Endothelial cell of umbilical vein (primary cell): ENCODE results near the gene NEDD4. TPM values are rescaled to one million over a fixed set of nuclear protein-coding genes. Genes with fewer than 3 reads are reported as not detected.

Source experiments
- BruUV-seq: library from RNA; stranded (reverse); fragments of 400-500 nt; replicated peaks from 2 replicates; lab custom pipeline; 2021; lab: Mats Ljungman, UMichigan
- CTCF ChIA-PET: fragments of 300-600, 350-600 bp; sonication (Branson Sonifier 250); formaldehyde crosslinking; loops from one replicate; lab custom pipeline; 2021; ENCODE audit warnings: antibody characterized with exemption, inconsistent platforms; lab: Charles Lee
- POLR2A ChIA-PET: fragments of 300-600, 350-600 bp; sonication (Branson Sonifier 250); formaldehyde crosslinking; loops from one replicate; lab custom pipeline; 2021; ENCODE audit warnings: antibody characterized with exemption, inconsistent platforms; lab: Charles Lee
- DNase-seq: peaks from one replicate; pipeline ENCODE4 v3.0.0-alpha.2; 2011; ENCODE audit warnings: low read depth, low spot score
- FAIRE-seq: peaks from 2 replicates; lab custom pipeline; 2011; peaks lifted over from hg19 to GRCh38; lab: Jason Lieb, UNC
- H2AFZ ChIP-seq: 2 replicates; pipeline ENCODE4 v1.6.0; 2012; ENCODE audit warnings: low read depth, low read length, control low read depth, inconsistent platforms
- H3K27ac ChIP-seq: 2 replicates; pipeline ENCODE4 v1.5.1; 2011; ENCODE audit warnings: low read depth, mild to moderate bottlenecking, control low read depth, low read length, moderate library complexity; ENCODE audit not compliant: insufficient read depth
- H3K27me3 ChIP-seq, 2 experiments: 2 replicates each; pipeline versions ENCODE4 v1.6.0 to v1.6.1; 2011; ENCODE audit warnings: low read length in 2 of 2, mixed read lengths in 1 of 2; ENCODE audit not compliant: control insufficient read depth in 2 of 2, insufficient read depth in 2 of 2
- H3K36me3 ChIP-seq, 2 experiments: 2 replicates in 1 of 2; 3 replicates in 1 of 2; pipeline ENCODE4 v1.5.1; 2011; ENCODE audit warnings: low read length in 2 of 2, mild to moderate bottlenecking in 1 of 2, moderate library complexity in 1 of 2; ENCODE audit not compliant: control insufficient read depth in 2 of 2, insufficient read depth in 2 of 2; ENCODE audit errors: extremely low read depth in 1 of 2
- H3K4me1 ChIP-seq: 3 replicates; pipeline ENCODE4 v1.5.1; 2011; ENCODE audit warnings: mild to moderate bottlenecking, low read length; ENCODE audit not compliant: control insufficient read depth, insufficient read depth; ENCODE audit errors: extremely low read depth
- H3K4me2 ChIP-seq: 2 replicates; pipeline ENCODE4 v1.6.1; 2011; ENCODE audit warnings: low read length, control low read depth, mixed read lengths; ENCODE audit not compliant: insufficient read depth
- H3K4me3 ChIP-seq, 3 experiments: fragments of 200-600 bp in 1 of 3; sonication (generic), shearing (Covaris generic) in 1 of 3; replicated peaks in 1 of 3; 2 replicates each; pipeline ENCODE4 v1.5.1; 2011 to 2016; ENCODE audit warnings: control low read depth in 3 of 3, low read length in 3 of 3, mild to moderate bottlenecking in 2 of 3, inconsistent platforms in 1 of 3, low read depth in 1 of 3, moderate library complexity in 1 of 3; ENCODE audit not compliant: insufficient read depth in 1 of 3
- H3K79me2 ChIP-seq: 2 replicates; pipeline ENCODE4 v1.6.0; 2012; ENCODE audit warnings: low read length, inconsistent platforms; ENCODE audit not compliant: control insufficient read depth, insufficient read depth
- H3K9ac ChIP-seq: replicated peaks from 2 replicates; pipeline ENCODE3; 2011; ENCODE audit warnings: low read length, control low read depth; ENCODE audit not compliant: insufficient read depth; ENCODE audit errors: extremely low read depth
- H3K9me1 ChIP-seq: replicated peaks from 3 replicates; pipeline ENCODE4 v1.6.0; 2011; ENCODE audit warnings: mild to moderate bottlenecking, low read length; ENCODE audit not compliant: control insufficient read depth, insufficient read depth; ENCODE audit errors: extremely low read depth
- H3K9me3 ChIP-seq: replicated peaks from 2 replicates; pipeline ENCODE4 v1.5.1; 2012; ENCODE audit warnings: low read length, inconsistent platforms; ENCODE audit not compliant: control insufficient read depth, insufficient read depth
- H4K20me1 ChIP-seq: replicated peaks from 2 replicates; pipeline ENCODE3; 2011; ENCODE audit warnings: mild to moderate bottlenecking, low read length; ENCODE audit not compliant: control insufficient read depth, insufficient read depth; ENCODE audit errors: extremely low read depth
- FOS ChIP-seq: IDR thresholded peaks from 2 replicates; pipeline ENCODE4 v1.6.1; 2011; ENCODE audit warnings: mild to moderate bottlenecking, low read length, moderate library complexity, borderline replicate concordance; ENCODE audit not compliant: insufficient read depth
- GATA2 ChIP-seq: IDR thresholded peaks from 2 replicates; pipeline ENCODE4 v1.7.0; 2011; ENCODE audit warnings: low read depth, mild to moderate bottlenecking, moderate library complexity, mixed read lengths, low read length; ENCODE audit not compliant: insufficient read length, insufficient read depth
- MAX ChIP-seq: IDR thresholded peaks from 2 replicates; pipeline ENCODE4 v1.6.1; 2011; ENCODE audit not compliant: insufficient read depth, insufficient read length
- MYC ChIP-seq: IDR thresholded peaks from one replicate; pipeline ENCODE4 v1.6.1; 2011; ENCODE audit warnings: mild to moderate bottlenecking, low read depth, low read length
- POLR2AphosphoS5 ChIP-seq: IDR thresholded peaks from 2 replicates; pipeline ENCODE4 v1.6.1; 2012; ENCODE audit warnings: low read depth, mild to moderate bottlenecking, control low read depth, low read length, moderate library complexity; ENCODE audit not compliant: insufficient read depth
- dilution Hi-C: fragments of 300-500 bp; cut with MboI; formaldehyde crosslinking; loops from one replicate; pipeline ENCODE4 v1.15.0; 2019; ENCODE audit warnings: low sequenced_read_pairs; ENCODE audit not compliant: extremely low pct_ligation_motif_present
- intact Hi-C: fragments of 100-400 bp; cut with micrococcal nuclease; formaldehyde crosslinking; loops from one replicate; pipeline ENCODE4 v1.10.0; 2022
- polyA plus RNA-seq, 4 experiments: library from polyadenylated mRNA; depleted of rRNA in 3 of 4; stranded (reverse) in 3 of 4; unstranded in 1 of 4; fragments of >200 nt; gene quantifications; 2 replicates each; pipeline versions ENCODE4 v1.2.1 to v1.2.3, GENCODE V29; 2011 to 2012; ENCODE audit warnings: missing spikeins in 1 of 4
- total RNA-seq: library from RNA; stranded (reverse); gene quantifications from 2 replicates; pipeline ENCODE4 v1.2.3, GENCODE V29; 2021
- TF ChIP-seq, protein P1 (sequence below), 2 donors: IDR thresholded peaks; 1 replicate in 1 of 2; 2 replicates in 1 of 2; pipeline ENCODE4 v1.5.1; 2011; ENCODE audit warnings: low read length in 2 of 2, mild to moderate bottlenecking in 2 of 2, moderate library complexity in 2 of 2, control low read depth in 1 of 2, inconsistent platforms in 1 of 2, low read depth in 1 of 2; ENCODE audit not compliant: insufficient read depth in 1 of 2; ENCODE audit errors: extremely low read depth in 1 of 2

Gene NEDD4
- total and polyA plus RNA-seq, 2 donors (not counting 3 experiments of a cell fraction or from before 2014, with no cell fraction given), result 9.2 to 39.0 TPM

- FAIRE-seq (no peak), DNase-seq (no peak)
- Histone ChIP-seq H4K20me1 (no peaks in the 10 kb centered on the region), H3K4me2 (no peak overlapping the region), H3K9me3 (no peaks in the 10 kb centered on the region), H3K4me1 (peaks cover 28% of the 10 kb centered on the region), H3K4me3 (no peak overlapping the region), H3K36me3 (no peaks in the 10 kb centered on the region), H3K9me1 (no peaks in the 10 kb centered on the region), H3K79me2 (no peaks in the 10 kb centered on the region), H2AFZ (no peak overlapping the region), H3K27ac (no peak overlapping the region), H3K27me3 (no peaks in the 10 kb centered on the region), H3K9ac (no peak overlapping the region)
- dilution Hi-C loops, result no loop called here
- ChIA-PET POLR2A (no interaction called here), CTCF (interaction anchor here (1.1 to 1.4 kb wide), 2 partner anchors 10 to 11 kb away, joined by 3 to 5 read pairs; no protein-coding TSS in a partner anchor)
- BruUV-seq, result no TSS peak
- intact Hi-C loops, result loop anchor here (10.0 kb wide), 1 partner anchor 202 kb away; the partner anchor contains the start of gene RFX7
- no peak for TF ChIP-seq FOS
- no peak for TF ChIP-seq GATA2
- TF ChIP-seq POLR2AphosphoS5, result no peak
- TF ChIP-seq, protein P1, sequence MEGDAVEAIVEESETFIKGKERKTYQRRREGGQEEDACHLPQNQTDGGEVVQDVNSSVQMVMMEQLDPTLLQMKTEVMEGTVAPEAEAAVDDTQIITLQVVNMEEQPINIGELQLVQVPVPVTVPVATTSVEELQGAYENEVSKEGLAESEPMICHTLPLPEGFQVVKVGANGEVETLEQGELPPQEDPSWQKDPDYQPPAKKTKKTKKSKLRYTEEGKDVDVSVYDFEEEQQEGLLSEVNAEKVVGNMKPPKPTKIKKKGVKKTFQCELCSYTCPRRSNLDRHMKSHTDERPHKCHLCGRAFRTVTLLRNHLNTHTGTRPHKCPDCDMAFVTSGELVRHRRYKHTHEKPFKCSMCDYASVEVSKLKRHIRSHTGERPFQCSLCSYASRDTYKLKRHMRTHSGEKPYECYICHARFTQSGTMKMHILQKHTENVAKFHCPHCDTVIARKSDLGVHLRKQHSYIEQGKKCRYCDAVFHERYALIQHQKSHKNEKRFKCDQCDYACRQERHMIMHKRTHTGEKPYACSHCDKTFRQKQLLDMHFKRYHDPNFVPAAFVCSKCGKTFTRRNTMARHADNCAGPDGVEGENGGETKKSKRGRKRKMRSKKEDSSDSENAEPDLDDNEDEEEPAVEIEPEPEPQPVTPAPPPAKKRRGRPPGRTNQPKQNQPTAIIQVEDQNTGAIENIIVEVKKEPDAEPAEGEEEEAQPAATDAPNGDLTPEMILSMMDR (IDR thresholded peaks at IDR 0.05; ENCODE audit: extremely low read depth in 1 of 2, insufficient read depth in 1 of 2, low read depth in 1 of 2, low read length in 2 of 2), result no peak
- TF ChIP-seq MAX, result no peak
- TF ChIP-seq MYC, result no peak
Observed at GRCh38 chr15:56042498-56042897, 49.1 kb upstream of the NEDD4 start.
